ENCODE results near the gene COLEC12.

Gene COLEC12

GRCh38 chr18:364256-364826, 136.2 kb downstream of the COLEC12 start:
- no peak for DNase-seq (ENCODE audit: extremely low read depth in 1 of 2, low read depth in 1 of 2)

- DNase-seq (ENCODE audit: extremely low read depth in 1 of 2, low read depth in 1 of 2) = no peak
Measured at GRCh38 chr18:363301-364085, 137.0 kb downstream of the COLEC12 start.

- no peak for DNase-seq (ENCODE audit: extremely low read depth in 1 of 2, low read depth in 1 of 2)
Measured at GRCh38 chr18:362311-363290, 137.9 kb downstream of the COLEC12 start.

GRCh38 chr18:361941-362310, 138.6 kb downstream of the COLEC12 start:
- no peak for DNase-seq (ENCODE audit: extremely low read depth in 1 of 2, low read depth in 1 of 2)

- no peak for DNase-seq (ENCODE audit: extremely low read depth in 1 of 2, low read depth in 1 of 2)
Measured at GRCh38 chr18:361100-361732, 139.3 kb downstream of the COLEC12 start.

GRCh38 chr18:360676-361075, 139.8 kb downstream of the COLEC12 start:
- no peak for DNase-seq (ENCODE audit: extremely low read depth in 1 of 2, low read depth in 1 of 2)

- no peak for DNase-seq (ENCODE audit: extremely low read depth in 1 of 2, low read depth in 1 of 2)
Measured at GRCh38 chr18:356778-357177, 143.7 kb downstream of the COLEC12 start.

- no peak for DNase-seq (ENCODE audit: extremely low read depth in 1 of 2, low read depth in 1 of 2)
Measured at GRCh38 chr18:355678-356077, 144.8 kb downstream of the COLEC12 start.

- DNase-seq (ENCODE audit: extremely low read depth in 1 of 2, low read depth in 1 of 2) = no peak
Measured at GRCh38 chr18:354471-354870, 146.0 kb downstream of the COLEC12 start.

- DNase-seq (ENCODE audit: extremely low read depth in 1 of 2, low read depth in 1 of 2) = no peak
Measured at GRCh38 chr18:354003-354402, 146.5 kb downstream of the COLEC12 start.

GRCh38 chr18:352438-352837, 148.1 kb downstream of the COLEC12 start:
- no peak for DNase-seq (ENCODE audit: extremely low read depth in 1 of 2, low read depth in 1 of 2)

- DNase-seq (ENCODE audit: extremely low read depth in 1 of 2, low read depth in 1 of 2) = no peak
Measured at GRCh38 chr18:350953-351572, 149.4 kb downstream of the COLEC12 start.

GRCh38 chr18:346600-346999, 153.9 kb downstream of the COLEC12 start:
- no peak for DNase-seq (ENCODE audit: extremely low read depth in 1 of 2, low read depth in 1 of 2)

GRCh38 chr18:341102-341501, 159.4 kb downstream of the COLEC12 start:
- no peak for DNase-seq (ENCODE audit: extremely low read depth in 1 of 2, low read depth in 1 of 2)

- no peak for DNase-seq (ENCODE audit: extremely low read depth in 1 of 2, low read depth in 1 of 2)
Measured at GRCh38 chr18:340044-340443, 160.5 kb downstream of the COLEC12 start.

GRCh38 chr18:339200-339599, 161.3 kb downstream of the COLEC12 start:
- no peak for DNase-seq (ENCODE audit: extremely low read depth in 1 of 2, low read depth in 1 of 2)

- DNase-seq (ENCODE audit: extremely low read depth in 1 of 2, low read depth in 1 of 2) = no peak
Measured at GRCh38 chr18:336713-337112, 163.8 kb downstream of the COLEC12 start.

GRCh38 chr18:335733-336132, 164.8 kb downstream of the COLEC12 start:
- DNase-seq (ENCODE audit: extremely low read depth in 1 of 2, low read depth in 1 of 2) = no peak

- DNase-seq (ENCODE audit: extremely low read depth in 1 of 2, low read depth in 1 of 2) = no peak
Measured at GRCh38 chr18:334575-335132, 165.8 kb downstream of the COLEC12 start.
